Measurements from ENCODE around the gene TIMM44. TPM values are rescaled to one million over a fixed set of nuclear protein-coding genes. Genes with fewer than 3 reads are reported as not detected.

TIMM44 gene
- total RNA-seq, 1 donor from 2014 or later: 96.1 TPM

DNA sequence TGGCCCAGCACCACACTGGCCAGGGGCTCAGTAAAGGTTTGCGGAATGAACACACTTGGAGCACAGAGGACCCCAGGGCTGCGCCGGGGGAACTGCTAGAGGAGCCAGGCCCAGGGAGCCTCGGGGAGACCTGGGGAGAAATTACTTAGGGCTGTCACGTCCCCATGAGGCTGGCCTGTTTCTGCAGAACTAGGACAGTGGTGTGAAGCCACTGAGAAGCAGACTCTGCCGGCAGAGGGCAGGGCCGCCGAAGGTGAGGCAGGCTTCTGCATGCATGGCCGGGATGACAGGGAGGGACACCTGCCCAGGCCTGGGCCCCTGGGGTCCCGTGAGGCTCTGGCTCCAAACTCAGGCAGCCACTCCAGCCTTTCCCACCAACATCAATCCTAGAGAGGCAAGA, 35.5 kb upstream of the TIMM44 start:
- Histone ChIP-seq H3K4me3 (ENCODE audit: low read depth, low read length) (no peak overlapping the region), H3K36me3 (ENCODE audit: control insufficient read depth, insufficient read depth, low read length) (peaks cover 39% of the 10 kb centered on the region), H3K27me3 (ENCODE audit: control insufficient read depth, insufficient read depth, low read length) (no peaks in the 10 kb centered on the region)
- DNase-seq (ENCODE audit: low read depth): no peak
- FAIRE-seq: no peak
- TF ChIP-seq, protein P1, sequence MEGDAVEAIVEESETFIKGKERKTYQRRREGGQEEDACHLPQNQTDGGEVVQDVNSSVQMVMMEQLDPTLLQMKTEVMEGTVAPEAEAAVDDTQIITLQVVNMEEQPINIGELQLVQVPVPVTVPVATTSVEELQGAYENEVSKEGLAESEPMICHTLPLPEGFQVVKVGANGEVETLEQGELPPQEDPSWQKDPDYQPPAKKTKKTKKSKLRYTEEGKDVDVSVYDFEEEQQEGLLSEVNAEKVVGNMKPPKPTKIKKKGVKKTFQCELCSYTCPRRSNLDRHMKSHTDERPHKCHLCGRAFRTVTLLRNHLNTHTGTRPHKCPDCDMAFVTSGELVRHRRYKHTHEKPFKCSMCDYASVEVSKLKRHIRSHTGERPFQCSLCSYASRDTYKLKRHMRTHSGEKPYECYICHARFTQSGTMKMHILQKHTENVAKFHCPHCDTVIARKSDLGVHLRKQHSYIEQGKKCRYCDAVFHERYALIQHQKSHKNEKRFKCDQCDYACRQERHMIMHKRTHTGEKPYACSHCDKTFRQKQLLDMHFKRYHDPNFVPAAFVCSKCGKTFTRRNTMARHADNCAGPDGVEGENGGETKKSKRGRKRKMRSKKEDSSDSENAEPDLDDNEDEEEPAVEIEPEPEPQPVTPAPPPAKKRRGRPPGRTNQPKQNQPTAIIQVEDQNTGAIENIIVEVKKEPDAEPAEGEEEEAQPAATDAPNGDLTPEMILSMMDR (IDR thresholded peaks at IDR 0.05; ENCODE audit: insufficient read depth, low read length, severe bottlenecking): no peak

DNA sequence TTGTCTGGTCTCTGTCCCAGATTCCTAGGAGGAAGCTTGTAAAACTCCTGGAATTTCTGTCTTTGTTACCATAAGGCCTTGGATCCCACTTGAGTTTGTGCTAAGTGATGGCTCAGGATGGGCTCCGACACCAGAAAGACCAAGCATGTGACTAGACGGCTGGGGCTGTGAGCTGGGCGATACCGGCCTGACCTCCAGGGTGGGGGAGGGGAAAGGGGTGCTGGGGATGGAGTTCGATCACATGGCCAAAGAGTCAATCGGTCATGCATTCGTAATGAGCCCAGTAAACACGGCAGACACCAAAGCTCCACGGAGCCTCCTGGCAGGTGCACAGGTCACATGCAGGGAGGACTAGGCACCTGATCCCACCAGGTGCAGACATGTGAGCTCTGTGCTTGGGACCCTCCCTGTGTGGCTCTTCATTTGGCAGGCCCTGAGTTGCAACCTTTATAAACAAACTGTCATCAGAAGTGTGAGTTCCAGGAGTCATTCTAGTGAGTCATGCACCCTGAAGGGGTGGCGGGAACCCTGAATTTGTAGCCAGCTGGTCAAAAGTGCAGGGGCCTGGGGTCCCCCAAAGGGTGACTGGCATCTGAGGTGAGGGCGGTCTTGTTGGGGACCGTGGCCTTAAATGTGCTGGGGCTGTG, 34.8 kb upstream of the TIMM44 start:
- FAIRE-seq: peak; percentile 23
- peaks cover 38% of the 10 kb centered on the region for H3K36me3 ChIP-seq (ENCODE audit: control insufficient read depth, insufficient read depth, low read length)
- TF ChIP-seq, protein P1 (IDR thresholded peaks at IDR 0.05; ENCODE audit: insufficient read depth, low read length, severe bottlenecking): no peak

DNA sequence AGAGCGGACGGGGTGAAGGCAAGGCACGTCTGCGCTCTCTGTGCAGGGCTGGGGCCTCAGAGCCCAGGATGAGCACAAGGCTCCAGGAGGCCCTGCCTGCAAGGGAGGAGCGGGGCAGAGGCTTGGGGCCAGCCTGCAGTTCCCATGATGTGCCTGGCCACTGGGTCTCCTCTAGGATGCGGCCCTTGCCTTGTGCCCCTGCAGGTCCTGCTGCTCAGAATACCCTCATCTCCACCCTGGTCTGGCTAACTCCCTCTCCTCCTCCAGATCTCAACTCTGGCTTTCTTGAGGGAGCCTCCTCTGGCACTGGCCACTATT, 34.2 kb upstream of the TIMM44 start:
- Histone ChIP-seq H3K27me3 (ENCODE audit: control insufficient read depth, insufficient read depth, low read length) (no peaks in the 10 kb centered on the region), H3K4me3 (ENCODE audit: low read depth, low read length) (no peak overlapping the region), H3K36me3 (ENCODE audit: control insufficient read depth, insufficient read depth, low read length) (peaks cover 35% of the 10 kb centered on the region)
- FAIRE-seq (no peak), DNase-seq (ENCODE audit: low read depth) (no peak)
- TF ChIP-seq, protein P1 (IDR thresholded peaks at IDR 0.05; ENCODE audit: insufficient read depth, low read length, severe bottlenecking): no peak

More for the DNA sequence above, 34.8 kb upstream of the TIMM44 start:
- H3K4me3 ChIP-seq (ENCODE audit: low read depth, low read length): no peak overlapping the region
- DNase-seq (ENCODE audit: low read depth): no peak
- no peaks in the 10 kb centered on the region for H3K27me3 ChIP-seq (ENCODE audit: control insufficient read depth, insufficient read depth, low read length)

DNA sequence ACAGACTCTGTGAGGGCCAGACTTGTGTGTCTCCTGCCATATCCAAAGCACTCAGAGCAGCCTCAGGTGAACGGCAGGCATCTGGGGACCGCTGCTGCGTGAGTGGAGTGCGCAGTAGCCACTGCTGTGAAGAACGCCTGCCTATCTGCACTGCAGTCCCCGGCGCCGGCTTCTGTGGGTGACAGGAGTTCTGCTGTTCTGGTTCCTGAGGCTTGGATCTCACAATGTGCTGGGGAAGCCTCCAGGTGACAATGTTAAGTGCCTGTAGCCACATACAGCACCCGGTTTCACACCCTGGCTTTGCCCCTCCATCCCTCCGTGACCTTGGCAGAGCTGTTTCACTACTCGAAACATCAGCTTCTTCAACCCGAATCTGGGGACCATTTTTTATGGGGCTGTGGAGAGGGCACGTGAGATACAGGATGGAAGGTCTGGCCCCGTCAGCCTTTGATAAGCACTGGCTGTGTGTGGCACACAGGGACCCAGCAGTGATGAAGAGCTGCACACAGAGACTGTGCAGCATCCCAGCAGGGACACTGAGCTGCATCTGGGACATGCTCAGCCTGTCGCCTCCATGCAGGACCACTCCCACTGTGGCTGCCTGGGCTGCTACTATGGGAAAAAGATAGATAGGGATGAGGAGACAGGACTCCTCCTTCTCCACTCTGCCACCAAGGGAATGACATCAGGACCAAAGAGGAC, 33.7 kb upstream of the TIMM44 start:
- Histone ChIP-seq H3K36me3 (ENCODE audit: control insufficient read depth, insufficient read depth, low read length) (peaks cover 29% of the 10 kb centered on the region), H3K4me3 (ENCODE audit: low read depth, low read length) (no peak overlapping the region), H3K27me3 (ENCODE audit: control insufficient read depth, insufficient read depth, low read length) (no peaks in the 10 kb centered on the region)
- FAIRE-seq (peak; percentile 40), DNase-seq (ENCODE audit: low read depth) (no peak)
- TF ChIP-seq, protein P1 (IDR thresholded peaks at IDR 0.05; ENCODE audit: insufficient read depth, low read length, severe bottlenecking): no peak

DNA sequence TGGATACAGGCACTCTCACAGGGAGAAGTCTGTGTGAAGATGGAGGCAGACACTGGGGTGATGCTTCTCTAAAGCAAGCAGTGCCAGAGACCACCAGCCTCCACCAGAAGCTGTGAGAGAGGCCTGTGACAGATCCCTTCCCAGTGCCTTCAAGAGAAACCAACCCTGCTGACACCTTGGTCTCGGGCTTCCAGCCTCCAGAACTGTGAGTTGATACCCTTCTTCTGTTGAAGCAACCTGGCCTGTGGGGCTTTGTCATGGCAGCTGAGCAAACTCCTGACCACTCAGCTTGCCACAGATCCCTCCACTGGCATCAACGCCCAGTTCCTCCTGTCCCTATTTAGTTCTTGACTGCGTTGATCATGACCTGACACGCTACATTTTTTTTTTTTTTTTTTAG, 33.0 kb upstream of the TIMM44 start:
- TF ChIP-seq, protein P1 (IDR thresholded peaks at IDR 0.05; ENCODE audit: insufficient read depth, low read length, severe bottlenecking): no peak
- Histone ChIP-seq H3K36me3 (ENCODE audit: control insufficient read depth, insufficient read depth, low read length) (peaks cover 35% of the 10 kb centered on the region), H3K27me3 (ENCODE audit: control insufficient read depth, insufficient read depth, low read length) (no peaks in the 10 kb centered on the region), H3K4me3 (ENCODE audit: low read depth, low read length) (no peak overlapping the region)
- no peak for DNase-seq (ENCODE audit: low read depth)
- no peak for FAIRE-seq
